ENCODE results near the gene GMPPA. TPM values are rescaled to one million over a fixed set of nuclear protein-coding genes. Genes with fewer than 3 reads are reported as not detected.
A peak's percentile ranks its signal among the peaks of the same experiment; 100 is the strongest.

GMPPA gene
- total RNA-seq, 1 donor from 2014 or later = 36.0 TPM

GRCh38 chr2:219533930-219534661 lies 35.4 kb downstream of the GMPPA start:
- peaks cover 3% of the 10 kb centered on the region for H3K4me1 Mint-ChIP-seq
- peaks cover 33% of the 10 kb centered on the region for H3K27me3 Mint-ChIP-seq (ENCODE audit: low read depth)
- no peak overlapping the region for H3K4me3 Mint-ChIP-seq
- no peak overlapping the region for H3K27ac Mint-ChIP-seq
- no peak for DNase-seq (ENCODE audit: low spot score in 2 of 2, unreplicated experiment in 2 of 2)
- no peak for TF ChIP-seq CTCF (IDR thresholded peaks at IDR 0.05; ENCODE audit: unreplicated experiment)
- H3K36me3 Mint-ChIP-seq = peaks cover 5% of the 10 kb centered on the region
- H3K9me3 Mint-ChIP-seq = no peaks in the 10 kb centered on the region

GRCh38 chr2:219536425-219536824 lies 37.7 kb downstream of the GMPPA start:
- peaks cover 8% of the 10 kb centered on the region for H3K36me3 Mint-ChIP-seq
- peaks cover 3% of the 10 kb centered on the region for H3K4me1 Mint-ChIP-seq
- TF ChIP-seq CTCF (IDR thresholded peaks at IDR 0.05; ENCODE audit: unreplicated experiment) = no peak
- no peak overlapping the region for H3K27ac Mint-ChIP-seq
- DNase-seq (ENCODE audit: low spot score in 2 of 2, unreplicated experiment in 2 of 2) = no peak
- H3K27me3 Mint-ChIP-seq (ENCODE audit: low read depth) = peaks cover 11% of the 10 kb centered on the region
- H3K4me3 Mint-ChIP-seq = no peak overlapping the region
- no peaks in the 10 kb centered on the region for H3K9me3 Mint-ChIP-seq

- Mint-ChIP-seq H3K9me3 (no peaks in the 10 kb centered on the region), H3K4me3 (no peak overlapping the region), H3K27me3 (ENCODE audit: low read depth) (peaks cover 7% of the 10 kb centered on the region), H3K27ac (no peak overlapping the region), H3K36me3 (peaks cover 8% of the 10 kb centered on the region), H3K4me1 (peaks cover 5% of the 10 kb centered on the region)
- no peak for DNase-seq (ENCODE audit: low spot score in 2 of 2, unreplicated experiment in 2 of 2)
- no peak for TF ChIP-seq CTCF (IDR thresholded peaks at IDR 0.05; ENCODE audit: unreplicated experiment)
These were observed 38.3 kb downstream of the GMPPA start for GRCh38 chr2:219536967-219537366.

GRCh38 chr2:219537657-219538488 lies 39.2 kb downstream of the GMPPA start:
- H3K27me3 Mint-ChIP-seq (ENCODE audit: low read depth) = peaks cover 3% of the 10 kb centered on the region
- TF ChIP-seq CTCF (IDR thresholded peaks at IDR 0.05; ENCODE audit: unreplicated experiment) = no peak
- no peaks in the 10 kb centered on the region for H3K9me3 Mint-ChIP-seq
- no peak for DNase-seq (ENCODE audit: low spot score in 2 of 2, unreplicated experiment in 2 of 2)
- H3K36me3 Mint-ChIP-seq = peaks cover 8% of the 10 kb centered on the region
- no peak overlapping the region for H3K4me3 Mint-ChIP-seq
- peaks cover 13% of the 10 kb centered on the region for H3K4me1 Mint-ChIP-seq
- H3K27ac Mint-ChIP-seq = no peak overlapping the region

- no peak for TF ChIP-seq CTCF (IDR thresholded peaks at IDR 0.05; ENCODE audit: unreplicated experiment)
- peak overlapping the region; percentile 47 for H3K27ac Mint-ChIP-seq
- H3K27me3 Mint-ChIP-seq (ENCODE audit: low read depth) = no peaks in the 10 kb centered on the region
- no peaks in the 10 kb centered on the region for H3K9me3 Mint-ChIP-seq
- H3K4me1 Mint-ChIP-seq = peaks cover 14% of the 10 kb centered on the region
- DNase-seq (ENCODE audit: low spot score in 2 of 2, unreplicated experiment in 2 of 2) = no peak
- H3K36me3 Mint-ChIP-seq = peaks cover 8% of the 10 kb centered on the region
- no peak overlapping the region for H3K4me3 Mint-ChIP-seq
These were observed 39.8 kb downstream of the GMPPA start for GRCh38 chr2:219538504-219538951.

All from mesothelial cell of epicardium (in vitro differentiated cells).